Caco-2 (cell line): ENCODE data around the gene TMEM43. TPM values are rescaled to one million over a fixed set of nuclear protein-coding genes. Genes with fewer than 3 reads are reported as not detected.

Experiments used
- BruUV-seq: library from RNA; stranded (reverse); fragments of 400-500 nt; replicated peaks from 2 replicates; lab custom pipeline; 2021; lab: Mats Ljungman, UMichigan
- CTCF ChIA-PET: fragments of 300-600 bp; sonication (Branson Sonifier 250); formaldehyde crosslinking; loops from one replicate; lab custom pipeline; 2022; ENCODE audit warnings: antibody characterized with exemption; lab: Charles Lee
- POLR2A ChIA-PET: fragments of 300-600 bp; sonication (Branson Sonifier 250); formaldehyde crosslinking; loops from one replicate; lab custom pipeline; 2022; ENCODE audit warnings: antibody characterized with exemption; lab: Charles Lee
- DNase-seq, 2 experiments: peaks; one replicate each; pipeline versions ENCODE4 v3.0.0 to v3.0.0-alpha.2; 2020 to 2022
- H3K27me3 ChIP-seq: replicated peaks from 2 replicates; pipeline ENCODE4 v1.6.0; 2011; ENCODE audit warnings: low read length; ENCODE audit not compliant: control insufficient read depth, insufficient read depth
- H3K36me3 ChIP-seq: 2 replicates; pipeline ENCODE4 v1.5.1; 2011; ENCODE audit warnings: low read length; ENCODE audit not compliant: control insufficient read depth, insufficient read depth
- H3K4me1 ChIP-seq: fragments of 250-450 bp; sonication (Bioruptor Pico); 2 replicates; pipeline ENCODE4 v1.5.1; 2020; ENCODE audit warnings: mild to moderate bottlenecking
- H3K4me3 ChIP-seq: 2 replicates; pipeline ENCODE4 v1.5.1; 2011; ENCODE audit warnings: low read depth, mild to moderate bottlenecking, control low read depth, low read length
- H3K9me3 ChIP-seq: fragments of 250-450 bp; sonication (Bioruptor Pico); 2 replicates; pipeline ENCODE4 v1.5.1; 2020; ENCODE audit warnings: mild to moderate bottlenecking, moderate library complexity
- H3K27ac Mint-ChIP-seq: one replicate; pipeline ENCODE4 v1.8.0; 2022; ENCODE audit warnings: mixed read lengths; ENCODE audit not compliant: unreplicated experiment
- H3K27me3 Mint-ChIP-seq: one replicate; pipeline ENCODE4 v1.8.0; 2022; ENCODE audit warnings: mixed read lengths; ENCODE audit not compliant: insufficient read depth, unreplicated experiment
- H3K36me3 Mint-ChIP-seq: one replicate; pipeline ENCODE4 v1.8.0; 2022; ENCODE audit warnings: mild to moderate bottlenecking, mixed read lengths; ENCODE audit not compliant: insufficient read depth, unreplicated experiment
- H3K4me1 Mint-ChIP-seq: one replicate; pipeline ENCODE4 v1.8.0; 2022; ENCODE audit warnings: low read depth, mixed read lengths; ENCODE audit not compliant: unreplicated experiment
- H3K4me3 Mint-ChIP-seq: one replicate; pipeline ENCODE4 v1.8.0; 2022; ENCODE audit warnings: mild to moderate bottlenecking, moderate library complexity, mixed read lengths; ENCODE audit not compliant: unreplicated experiment
- H3K9me3 Mint-ChIP-seq: one replicate; pipeline ENCODE4 v1.8.0; 2022; ENCODE audit warnings: mixed read lengths; ENCODE audit not compliant: unreplicated experiment
- intact Hi-C: fragments of 100-400 bp; cut with micrococcal nuclease; formaldehyde crosslinking; loops from one replicate; pipeline ENCODE4 v1.10.0; 2022; ENCODE audit not compliant: unreplicated experiment
- total RNA-seq: library from RNA; stranded (reverse); gene quantifications from 2 replicates; pipeline ENCODE4 v1.2.3, GENCODE V29; 2022
- TF ChIP-seq, protein P1 (sequence below), 2 experiments: fragments of 200-600 bp in 1 of 2; IDR thresholded peaks; 1 replicate in 1 of 2; 2 replicates in 1 of 2; pipeline versions ENCODE4 v1.5.1 to v1.8.0; 2011 to 2022; ENCODE audit warnings: antibody characterized with exemption in 1 of 2, control low read depth in 1 of 2, inconsistent platforms in 1 of 2, low read depth in 1 of 2, low read length in 1 of 2, mild to moderate bottlenecking in 1 of 2, moderate library complexity in 1 of 2; ENCODE audit not compliant: insufficient read depth in 1 of 2, severe bottlenecking in 1 of 2, unreplicated experiment in 1 of 2

The TMEM43 gene
- total RNA-seq, 1 experiment from 2014 or later, result 35.2 TPM

GRCh38 chr3:14121859-14122258 is 3.0 kb upstream of the TMEM43 start:
- Histone ChIP-seq H3K4me3 (no peak overlapping the region), H3K27me3 (no peaks in the 10 kb centered on the region), H3K9me3 (no peaks in the 10 kb centered on the region), H3K4me1 (peaks cover 12% of the 10 kb centered on the region; the same call in 1 of the 2 replicates), H3K36me3 (no peaks in the 10 kb centered on the region; the same call in 1 of the 2 replicates)
- Mint-ChIP-seq H3K9me3 (no peaks in the 10 kb centered on the region), H3K36me3 (peaks cover 24% of the 10 kb centered on the region), H3K27me3 (no peaks in the 10 kb centered on the region), H3K27ac (no peak overlapping the region), H3K4me3 (no peak overlapping the region), H3K4me1 (peaks cover 18% of the 10 kb centered on the region)
- no peak for DNase-seq
- ChIA-PET CTCF (no interaction called here), POLR2A (no interaction called here)
- no TSS peak for BruUV-seq
- TF ChIP-seq, protein P1, sequence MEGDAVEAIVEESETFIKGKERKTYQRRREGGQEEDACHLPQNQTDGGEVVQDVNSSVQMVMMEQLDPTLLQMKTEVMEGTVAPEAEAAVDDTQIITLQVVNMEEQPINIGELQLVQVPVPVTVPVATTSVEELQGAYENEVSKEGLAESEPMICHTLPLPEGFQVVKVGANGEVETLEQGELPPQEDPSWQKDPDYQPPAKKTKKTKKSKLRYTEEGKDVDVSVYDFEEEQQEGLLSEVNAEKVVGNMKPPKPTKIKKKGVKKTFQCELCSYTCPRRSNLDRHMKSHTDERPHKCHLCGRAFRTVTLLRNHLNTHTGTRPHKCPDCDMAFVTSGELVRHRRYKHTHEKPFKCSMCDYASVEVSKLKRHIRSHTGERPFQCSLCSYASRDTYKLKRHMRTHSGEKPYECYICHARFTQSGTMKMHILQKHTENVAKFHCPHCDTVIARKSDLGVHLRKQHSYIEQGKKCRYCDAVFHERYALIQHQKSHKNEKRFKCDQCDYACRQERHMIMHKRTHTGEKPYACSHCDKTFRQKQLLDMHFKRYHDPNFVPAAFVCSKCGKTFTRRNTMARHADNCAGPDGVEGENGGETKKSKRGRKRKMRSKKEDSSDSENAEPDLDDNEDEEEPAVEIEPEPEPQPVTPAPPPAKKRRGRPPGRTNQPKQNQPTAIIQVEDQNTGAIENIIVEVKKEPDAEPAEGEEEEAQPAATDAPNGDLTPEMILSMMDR (IDR thresholded peaks at IDR 0.05; ENCODE audit: insufficient read depth in 1 of 2, low read depth in 1 of 2, low read length in 1 of 2, severe bottlenecking in 1 of 2, unreplicated experiment in 1 of 2), result no peak
- intact Hi-C loops, result loop anchor here (10.0 kb wide), 1 partner anchor 467 kb away; no protein-coding TSS in a partner anchor

- Mint-ChIP-seq H3K27ac (peak overlapping the region; percentile 94), H3K9me3 (no peaks in the 10 kb centered on the region), H3K36me3 (peaks cover 24% of the 10 kb centered on the region), H3K4me3 (peak overlapping the region; percentile 91), H3K4me1 (peaks cover 18% of the 10 kb centered on the region), H3K27me3 (no peaks in the 10 kb centered on the region)
- CTCF ChIA-PET, result no interaction called here
- H3K4me3 ChIP-seq, result no peak overlapping the region
- DNase-seq, result no peak
- no TSS peak for BruUV-seq
- TF ChIP-seq, protein P1 (IDR thresholded peaks at IDR 0.05; ENCODE audit: insufficient read depth in 1 of 2, low read depth in 1 of 2, low read length in 1 of 2, severe bottlenecking in 1 of 2, unreplicated experiment in 1 of 2), result no peak
- no peaks in the 10 kb centered on the region for H3K27me3 ChIP-seq
- H3K4me1 ChIP-seq, result peaks cover 12% of the 10 kb centered on the region; the same call in 1 of the 2 replicates
- POLR2A ChIA-PET, result no interaction called here
- no peaks in the 10 kb centered on the region; the same call in 1 of the 2 replicates for H3K36me3 ChIP-seq
- H3K9me3 ChIP-seq, result no peaks in the 10 kb centered on the region
- intact Hi-C loops, result loop anchor here (10.0 kb wide), 1 partner anchor 468 kb away; no protein-coding TSS in a partner anchor
Observed at GRCh38 chr3:14122301-14122700, 2.6 kb upstream of the TMEM43 start.

- H3K4me1 ChIP-seq, result peaks cover 12% of the 10 kb centered on the region; the same call in 1 of the 2 replicates
- intact Hi-C loops, result loop anchor here (1.0 to 10.0 kb wide), 3 partner anchors 55 to 469 kb away; partner anchors contain the start of genes LSM3 and XPC
- POLR2A ChIA-PET, result no interaction called here
- CTCF ChIA-PET, result interaction anchor here (2.7 kb wide), 2 partner anchors 9 to 228 kb away, joined by 11 to 56 read pairs; no protein-coding TSS in a partner anchor
- H3K36me3 ChIP-seq, result peaks cover 1% of the 10 kb centered on the region; the same call in 1 of the 2 replicates
- Mint-ChIP-seq H3K4me3 (peak overlapping the region; percentile 91), H3K9me3 (no peaks in the 10 kb centered on the region), H3K36me3 (peaks cover 24% of the 10 kb centered on the region), H3K27ac (peak overlapping the region; percentile 94), H3K4me1 (peaks cover 18% of the 10 kb centered on the region), H3K27me3 (no peaks in the 10 kb centered on the region)
- BruUV-seq, result TSS peak; percentile 47
- TF ChIP-seq, protein P1 (IDR thresholded peaks at IDR 0.05; ENCODE audit: insufficient read depth in 1 of 2, low read depth in 1 of 2, low read length in 1 of 2, severe bottlenecking in 1 of 2, unreplicated experiment in 1 of 2), result no peak
- H3K9me3 ChIP-seq, result no peaks in the 10 kb centered on the region
- no peak for DNase-seq
- peak overlapping the region; percentile 95 for H3K4me3 ChIP-seq
- no peaks in the 10 kb centered on the region for H3K27me3 ChIP-seq
Observed at GRCh38 chr3:14123308-14124222, 1.3 kb upstream of the TMEM43 start.
